IMR-90 (cell line): Measurements from ENCODE around the gene ERC2.

Source experiments
- CEBPB ChIP-seq: IDR thresholded peaks from 2 replicates; pipeline ENCODE4 v1.6.1; 2012; ENCODE audit warnings: low read depth, low read length, improper control_type of control experiment
- RFX5 ChIP-seq: IDR thresholded peaks from 2 replicates; pipeline ENCODE4 v1.8.0; 2012; ENCODE audit warnings: low read depth, mild to moderate bottlenecking, low read length, moderate library complexity
- SMC3 ChIP-seq: fragments of 150-350 bp; IDR thresholded peaks from 2 replicates; pipeline ENCODE4 v1.6.1; 2016; ENCODE audit warnings: low read depth, mild to moderate bottlenecking, antibody characterized with exemption, low read length, moderate library complexity
- TF ChIP-seq, protein P1 (sequence below): conservative IDR thresholded peaks from 2 replicates; pipeline ENCODE4 v1.5.1; 2012; ENCODE audit warnings: mild to moderate bottlenecking, low read depth, low read length, improper control_type of control experiment
- TF ChIP-seq, protein P2 (sequence below): fragments of 150-350 bp; IDR thresholded peaks from 2 replicates; pipeline ENCODE4 v1.6.1; 2016; ENCODE audit warnings: low read depth, mild to moderate bottlenecking, low read length, moderate library complexity, borderline replicate concordance

GRCh38 chr3:55641964-55642363, 826.3 kb downstream of the ERC2 start:
- TF ChIP-seq SMC3 (no peak), RFX5 (no peak), CEBPB (no peak)
- TF ChIP-seq, protein P1, sequence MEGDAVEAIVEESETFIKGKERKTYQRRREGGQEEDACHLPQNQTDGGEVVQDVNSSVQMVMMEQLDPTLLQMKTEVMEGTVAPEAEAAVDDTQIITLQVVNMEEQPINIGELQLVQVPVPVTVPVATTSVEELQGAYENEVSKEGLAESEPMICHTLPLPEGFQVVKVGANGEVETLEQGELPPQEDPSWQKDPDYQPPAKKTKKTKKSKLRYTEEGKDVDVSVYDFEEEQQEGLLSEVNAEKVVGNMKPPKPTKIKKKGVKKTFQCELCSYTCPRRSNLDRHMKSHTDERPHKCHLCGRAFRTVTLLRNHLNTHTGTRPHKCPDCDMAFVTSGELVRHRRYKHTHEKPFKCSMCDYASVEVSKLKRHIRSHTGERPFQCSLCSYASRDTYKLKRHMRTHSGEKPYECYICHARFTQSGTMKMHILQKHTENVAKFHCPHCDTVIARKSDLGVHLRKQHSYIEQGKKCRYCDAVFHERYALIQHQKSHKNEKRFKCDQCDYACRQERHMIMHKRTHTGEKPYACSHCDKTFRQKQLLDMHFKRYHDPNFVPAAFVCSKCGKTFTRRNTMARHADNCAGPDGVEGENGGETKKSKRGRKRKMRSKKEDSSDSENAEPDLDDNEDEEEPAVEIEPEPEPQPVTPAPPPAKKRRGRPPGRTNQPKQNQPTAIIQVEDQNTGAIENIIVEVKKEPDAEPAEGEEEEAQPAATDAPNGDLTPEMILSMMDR = no peak
- TF ChIP-seq, protein P2, sequence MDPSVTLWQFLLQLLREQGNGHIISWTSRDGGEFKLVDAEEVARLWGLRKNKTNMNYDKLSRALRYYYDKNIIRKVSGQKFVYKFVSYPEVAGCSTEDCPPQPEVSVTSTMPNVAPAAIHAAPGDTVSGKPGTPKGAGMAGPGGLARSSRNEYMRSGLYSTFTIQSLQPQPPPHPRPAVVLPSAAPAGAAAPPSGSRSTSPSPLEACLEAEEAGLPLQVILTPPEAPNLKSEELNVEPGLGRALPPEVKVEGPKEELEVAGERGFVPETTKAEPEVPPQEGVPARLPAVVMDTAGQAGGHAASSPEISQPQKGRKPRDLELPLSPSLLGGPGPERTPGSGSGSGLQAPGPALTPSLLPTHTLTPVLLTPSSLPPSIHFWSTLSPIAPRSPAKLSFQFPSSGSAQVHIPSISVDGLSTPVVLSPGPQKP = no peak
